DND-41 (cell line): ENCODE results near the gene DHH.

ENCODE experiments used
- ATAC-seq: fragments of 200-7000 bp; cut with Tn5 transposase; 3 replicates; pipeline ENCODE4 v1.9.1; 2021; ENCODE audit warnings: low read depth; ENCODE audit not compliant: insufficient read depth
- DNase-seq: peaks from one replicate; pipeline ENCODE4 v3.0.0-alpha.2; 2020
- H2AFZ ChIP-seq: 2 replicates; pipeline ENCODE4 v1.6.0; 2012; ENCODE audit warnings: low read depth, low read length
- H3K27ac ChIP-seq: 2 replicates; pipeline ENCODE4 v1.5.1; 2012; ENCODE audit warnings: low read length, inconsistent platforms
- H3K27me3 ChIP-seq: fragments of 200-600 bp; sonication (generic); 2 replicates; pipeline ENCODE4 v1.6.0; 2012; ENCODE audit warnings: low read length, mild to moderate bottlenecking, inconsistent platforms; ENCODE audit not compliant: insufficient read depth, poor library complexity
- H3K36me3 ChIP-seq: 2 replicates; pipeline ENCODE4 v1.5.1; 2012; ENCODE audit warnings: low read length, inconsistent platforms; ENCODE audit not compliant: insufficient read depth
- H3K4me1 ChIP-seq: 2 replicates; pipeline ENCODE4 v1.5.1; 2012; ENCODE audit warnings: mild to moderate bottlenecking, low read length; ENCODE audit not compliant: insufficient read depth
- H3K4me2 ChIP-seq: 2 replicates; pipeline ENCODE4 v1.6.0; 2012; ENCODE audit warnings: mild to moderate bottlenecking, moderate library complexity, low read length, inconsistent platforms; ENCODE audit not compliant: insufficient read depth
- H3K4me3 ChIP-seq, 2 experiments: fragments of 200-600 bp in 1 of 2; shearing (Covaris generic) in 1 of 2; 2 replicates each; pipeline ENCODE4 v1.5.1; 2012 to 2016; ENCODE audit warnings: inconsistent platforms in 2 of 2, low read length in 2 of 2, mild to moderate bottlenecking in 2 of 2, low read depth in 1 of 2, moderate library complexity in 1 of 2
- H3K79me2 ChIP-seq: 2 replicates; pipeline ENCODE4 v1.6.0; 2012; ENCODE audit warnings: low read length, inconsistent platforms; ENCODE audit not compliant: insufficient read depth
- H3K9ac ChIP-seq: 2 replicates; pipeline ENCODE4 v1.6.0; 2012; ENCODE audit warnings: low read depth, mild to moderate bottlenecking, inconsistent platforms, low read length, moderate library complexity
- H3K9me3 ChIP-seq: 2 replicates; pipeline ENCODE4 v1.5.1; 2012; ENCODE audit warnings: low read length, moderate library complexity, mild to moderate bottlenecking, inconsistent platforms; ENCODE audit not compliant: insufficient read depth, severe bottlenecking
- H4K20me1 ChIP-seq: 2 replicates; pipeline ENCODE4 v1.6.0; 2012; ENCODE audit warnings: low read length; ENCODE audit not compliant: insufficient read depth
- EZH2 ChIP-seq: IDR thresholded peaks from 3 replicates; pipeline ENCODE4 v1.6.1; 2012; ENCODE audit warnings: borderline replicate concordance, low read depth, mild to moderate bottlenecking, moderate library complexity, low read length, inconsistent platforms; ENCODE audit not compliant: severe bottlenecking
- TF ChIP-seq, protein P1 (sequence below): IDR thresholded peaks from 2 replicates; pipeline ENCODE4 v1.5.1; 2012; ENCODE audit warnings: borderline replicate concordance, low read length, moderate library complexity, mild to moderate bottlenecking; ENCODE audit not compliant: poor library complexity, severe bottlenecking; ENCODE audit errors: extremely low read depth

Gene DHH

DNA sequence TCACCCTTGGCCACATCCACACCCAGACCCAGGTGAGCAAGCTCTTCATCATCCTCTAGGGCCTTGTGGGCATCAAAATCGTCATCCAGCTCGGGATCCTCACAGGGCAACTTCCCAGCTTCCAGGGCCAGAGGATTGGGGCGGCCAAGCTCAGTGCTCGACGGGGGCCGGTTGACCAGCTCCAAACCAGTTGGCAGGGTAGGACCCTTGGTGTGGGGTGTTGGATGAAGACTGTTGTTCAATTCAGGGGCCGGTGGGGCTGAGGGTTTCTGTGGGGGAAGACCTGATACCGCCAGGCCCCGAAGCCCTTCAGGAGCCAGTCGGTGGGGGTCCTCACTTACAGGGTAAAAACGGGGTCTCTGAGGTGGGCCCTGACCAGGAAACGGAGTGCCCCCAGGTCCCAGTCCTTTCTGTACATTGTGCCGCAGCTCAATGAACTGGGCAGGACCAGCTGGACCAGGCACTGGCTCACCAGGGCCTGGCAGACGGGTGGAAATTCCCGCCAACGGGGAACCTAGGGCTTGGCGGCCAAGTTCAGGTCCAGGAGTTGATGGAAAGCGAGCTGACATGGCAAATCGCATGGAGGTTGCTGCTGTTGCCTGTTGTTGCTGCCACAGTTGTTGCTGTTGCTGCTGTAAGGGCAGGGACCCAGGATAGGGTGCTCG is 56.2 kb downstream of the DHH start:
- no peak overlapping the region for H3K27ac ChIP-seq
- H3K27me3 ChIP-seq = no peaks in the 10 kb centered on the region
- H3K79me2 ChIP-seq = peaks cover 19% of the 10 kb centered on the region
- H3K9me3 ChIP-seq = no peaks in the 10 kb centered on the region
- H3K4me2 ChIP-seq = no peak overlapping the region
- TF ChIP-seq EZH2 = no peak
- TF ChIP-seq, protein P1, sequence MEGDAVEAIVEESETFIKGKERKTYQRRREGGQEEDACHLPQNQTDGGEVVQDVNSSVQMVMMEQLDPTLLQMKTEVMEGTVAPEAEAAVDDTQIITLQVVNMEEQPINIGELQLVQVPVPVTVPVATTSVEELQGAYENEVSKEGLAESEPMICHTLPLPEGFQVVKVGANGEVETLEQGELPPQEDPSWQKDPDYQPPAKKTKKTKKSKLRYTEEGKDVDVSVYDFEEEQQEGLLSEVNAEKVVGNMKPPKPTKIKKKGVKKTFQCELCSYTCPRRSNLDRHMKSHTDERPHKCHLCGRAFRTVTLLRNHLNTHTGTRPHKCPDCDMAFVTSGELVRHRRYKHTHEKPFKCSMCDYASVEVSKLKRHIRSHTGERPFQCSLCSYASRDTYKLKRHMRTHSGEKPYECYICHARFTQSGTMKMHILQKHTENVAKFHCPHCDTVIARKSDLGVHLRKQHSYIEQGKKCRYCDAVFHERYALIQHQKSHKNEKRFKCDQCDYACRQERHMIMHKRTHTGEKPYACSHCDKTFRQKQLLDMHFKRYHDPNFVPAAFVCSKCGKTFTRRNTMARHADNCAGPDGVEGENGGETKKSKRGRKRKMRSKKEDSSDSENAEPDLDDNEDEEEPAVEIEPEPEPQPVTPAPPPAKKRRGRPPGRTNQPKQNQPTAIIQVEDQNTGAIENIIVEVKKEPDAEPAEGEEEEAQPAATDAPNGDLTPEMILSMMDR = no peak
- H3K4me3 ChIP-seq = no peak overlapping the region
- no peak for ATAC-seq
- no peak overlapping the region for H2AFZ ChIP-seq
- no peaks in the 10 kb centered on the region for H3K4me1 ChIP-seq
- no peak for DNase-seq
- no peak overlapping the region for H3K9ac ChIP-seq
- peaks cover 96% of the 10 kb centered on the region for H3K36me3 ChIP-seq
- peaks cover 61% of the 10 kb centered on the region for H4K20me1 ChIP-seq

DNA sequence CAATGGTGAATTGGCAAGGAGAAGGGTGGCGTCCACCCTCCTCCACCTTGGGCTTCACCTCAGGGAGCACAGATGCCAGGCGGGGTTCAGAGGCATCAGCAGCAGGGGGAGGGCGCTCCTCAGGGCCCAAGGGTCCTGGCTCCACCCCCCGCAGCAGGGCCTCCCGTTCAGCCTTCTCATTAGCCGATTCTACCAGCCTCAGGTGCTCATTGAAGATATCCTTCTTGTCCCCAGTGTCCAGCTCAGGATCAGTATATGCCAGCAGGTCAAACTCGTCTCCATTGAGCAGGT is 56.7 kb downstream of the DHH start:
- TF ChIP-seq, protein P1 = no peak
- TF ChIP-seq EZH2 = no peak
- no peak for ATAC-seq
- Histone ChIP-seq H4K20me1 (peaks cover 60% of the 10 kb centered on the region), H2AFZ (no peak overlapping the region), H3K9me3 (no peaks in the 10 kb centered on the region), H3K27me3 (no peaks in the 10 kb centered on the region), H3K4me3 (no peak overlapping the region), H3K4me2 (no peak overlapping the region), H3K36me3 (peaks cover 96% of the 10 kb centered on the region), H3K79me2 (peaks cover 19% of the 10 kb centered on the region), H3K9ac (no peak overlapping the region), H3K4me1 (no peaks in the 10 kb centered on the region), H3K27ac (no peak overlapping the region)
- no peak for DNase-seq

DNA sequence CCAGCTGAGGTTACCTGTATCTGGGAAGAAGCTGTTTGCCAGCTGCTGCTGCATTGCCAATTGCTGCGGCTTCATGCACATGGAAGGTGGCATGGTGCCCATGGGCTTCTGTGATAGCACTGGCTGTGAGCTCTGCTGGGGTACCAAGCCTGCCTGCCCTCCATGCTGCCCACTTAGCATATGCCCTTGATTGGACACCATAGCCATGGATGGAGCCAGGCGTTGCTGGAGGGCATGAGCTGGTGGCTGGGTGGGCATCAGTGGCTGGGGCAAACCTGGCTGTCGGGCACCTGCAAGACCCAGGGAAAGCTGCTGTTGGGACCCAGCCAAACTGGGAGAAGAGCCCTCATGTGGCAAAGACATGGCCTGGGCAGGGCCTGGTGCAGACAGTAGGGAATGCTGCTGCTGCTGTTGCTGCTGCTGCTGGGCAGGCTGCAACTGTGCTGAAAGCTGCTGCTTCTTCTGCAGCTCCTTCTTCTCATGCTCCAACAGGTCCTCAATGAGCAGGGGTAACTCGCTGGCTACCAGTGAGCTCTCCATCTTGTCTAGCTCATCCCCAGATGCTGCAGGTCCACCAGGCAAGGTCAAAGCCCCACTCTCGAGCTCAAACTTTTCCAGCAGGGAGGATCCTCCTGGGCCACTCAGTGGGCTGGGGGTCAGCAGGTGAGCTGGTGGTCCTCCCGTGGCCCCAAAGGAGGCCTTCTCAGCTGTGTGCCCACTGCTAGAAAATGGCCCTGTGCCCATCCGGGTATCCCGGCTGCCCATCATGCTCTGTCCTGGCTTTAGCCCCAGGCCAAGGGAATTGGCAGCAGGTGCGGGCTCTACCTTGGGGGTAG is 57.3 kb downstream of the DHH start:
- no peak for TF ChIP-seq EZH2
- TF ChIP-seq, protein P1 = no peak

More for the DNA sequence above, 57.3 kb downstream of the DHH start:
- Histone ChIP-seq H3K4me2 (no peak overlapping the region), H2AFZ (no peak overlapping the region), H3K79me2 (peaks cover 19% of the 10 kb centered on the region), H3K4me3 (no peak overlapping the region), H3K4me1 (no peaks in the 10 kb centered on the region), H3K36me3 (peaks cover 96% of the 10 kb centered on the region), H3K27ac (no peak overlapping the region), H4K20me1 (peaks cover 59% of the 10 kb centered on the region), H3K27me3 (no peaks in the 10 kb centered on the region), H3K9ac (no peak overlapping the region), H3K9me3 (no peaks in the 10 kb centered on the region)
- DNase-seq = no peak
- no peak for ATAC-seq
